Peyer's patch (tissue), 4 donors: ENCODE data around the gene EBI3.

Experiments used
- POLR2A ChIP-seq, 2 donors: fragments of 450-650 bp; IDR thresholded peaks; one replicate each; pipeline ENCODE4 v1.5.1; 2017; ENCODE audit warnings: antibody characterized with exemption in 2 of 2, mild to moderate bottlenecking in 2 of 2, moderate library complexity in 2 of 2
- TF ChIP-seq, protein P1 (sequence below), 6 experiments: fragments of 450-650 bp in 4 of 6; fragments of 200-600 bp in 2 of 6; sonication (generic) in 1 of 6; IDR thresholded peaks; one replicate each; pipeline ENCODE4 v1.5.1; 2017 to 2019; ENCODE audit warnings: antibody characterized with exemption in 6 of 6, mild to moderate bottlenecking in 3 of 6, moderate library complexity in 1 of 6

- peak; percentile 64 to 73 for TF ChIP-seq POLR2A (IDR thresholded peaks at IDR 0.05)
- TF ChIP-seq, protein P1, sequence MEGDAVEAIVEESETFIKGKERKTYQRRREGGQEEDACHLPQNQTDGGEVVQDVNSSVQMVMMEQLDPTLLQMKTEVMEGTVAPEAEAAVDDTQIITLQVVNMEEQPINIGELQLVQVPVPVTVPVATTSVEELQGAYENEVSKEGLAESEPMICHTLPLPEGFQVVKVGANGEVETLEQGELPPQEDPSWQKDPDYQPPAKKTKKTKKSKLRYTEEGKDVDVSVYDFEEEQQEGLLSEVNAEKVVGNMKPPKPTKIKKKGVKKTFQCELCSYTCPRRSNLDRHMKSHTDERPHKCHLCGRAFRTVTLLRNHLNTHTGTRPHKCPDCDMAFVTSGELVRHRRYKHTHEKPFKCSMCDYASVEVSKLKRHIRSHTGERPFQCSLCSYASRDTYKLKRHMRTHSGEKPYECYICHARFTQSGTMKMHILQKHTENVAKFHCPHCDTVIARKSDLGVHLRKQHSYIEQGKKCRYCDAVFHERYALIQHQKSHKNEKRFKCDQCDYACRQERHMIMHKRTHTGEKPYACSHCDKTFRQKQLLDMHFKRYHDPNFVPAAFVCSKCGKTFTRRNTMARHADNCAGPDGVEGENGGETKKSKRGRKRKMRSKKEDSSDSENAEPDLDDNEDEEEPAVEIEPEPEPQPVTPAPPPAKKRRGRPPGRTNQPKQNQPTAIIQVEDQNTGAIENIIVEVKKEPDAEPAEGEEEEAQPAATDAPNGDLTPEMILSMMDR (IDR thresholded peaks at IDR 0.05) = peak in 1 of 6 experiments; percentile 18
Measured at GRCh38 chr19:4182084-4182810, 47.1 kb upstream of the EBI3 start, which contains the start of the genes ANKRD24 and SIRT6.
